Myometrial cell (primary cell): ENCODE data around the gene TANGO2. TPM values are rescaled to one million over a fixed set of nuclear protein-coding genes. Genes with fewer than 3 reads are reported as not detected.

Source experiments
- total RNA-seq: library from RNA; depleted of rRNA; stranded (reverse); fragments of >200 nt; gene quantifications from 2 replicates; pipeline ENCODE4 v1.2.3, GENCODE V29; 2015

TANGO2 gene, protein sequence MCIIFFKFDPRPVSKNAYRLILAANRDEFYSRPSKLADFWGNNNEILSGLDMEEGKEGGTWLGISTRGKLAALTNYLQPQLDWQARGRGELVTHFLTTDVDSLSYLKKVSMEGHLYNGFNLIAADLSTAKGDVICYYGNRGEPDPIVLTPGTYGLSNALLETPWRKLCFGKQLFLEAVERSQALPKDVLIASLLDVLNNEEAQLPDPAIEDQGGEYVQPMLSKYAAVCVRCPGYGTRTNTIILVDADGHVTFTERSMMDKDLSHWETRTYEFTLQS
- 21.3 and 36.0 TPM in 2 replicates for total RNA-seq

DNA sequence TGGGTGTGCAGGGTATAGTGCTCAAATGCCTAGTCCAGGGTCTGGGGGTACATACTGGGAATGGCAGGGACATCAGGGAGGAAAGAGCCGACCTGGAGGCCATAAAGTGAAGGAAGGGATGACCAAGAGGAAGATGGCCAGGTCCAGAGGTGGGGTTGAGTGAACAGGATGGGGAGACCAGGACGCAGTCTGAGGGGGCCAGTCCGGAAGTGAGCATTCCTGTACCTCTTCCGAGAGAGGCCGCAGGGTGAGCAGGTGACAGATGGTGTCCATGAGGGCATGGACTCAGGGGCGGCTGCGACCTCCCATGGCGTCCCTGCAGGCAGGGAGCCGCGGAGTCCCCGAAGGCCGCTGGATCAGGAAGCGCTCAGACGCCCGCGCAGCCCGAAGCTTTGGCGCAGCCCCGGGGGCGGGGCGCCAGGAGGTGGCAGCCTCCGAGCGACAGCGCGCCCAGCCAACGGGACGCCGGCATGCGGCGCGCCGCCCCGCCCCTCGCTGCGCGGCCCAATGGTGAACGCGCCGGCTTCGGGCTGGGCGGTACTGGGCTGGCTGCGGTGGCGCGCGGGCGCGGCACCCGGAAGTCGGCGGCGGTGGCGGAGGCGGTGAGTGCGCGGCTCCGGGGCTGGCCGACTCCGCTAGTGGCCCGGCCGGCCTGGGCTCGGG is at the start of gene TANGO2:
TSS of gene TANGO2 (plus strand) at position 578 of the 663 bp plus-strand sequence. CDS start 15,689 bp downstream, outside the sequence.

DNA sequence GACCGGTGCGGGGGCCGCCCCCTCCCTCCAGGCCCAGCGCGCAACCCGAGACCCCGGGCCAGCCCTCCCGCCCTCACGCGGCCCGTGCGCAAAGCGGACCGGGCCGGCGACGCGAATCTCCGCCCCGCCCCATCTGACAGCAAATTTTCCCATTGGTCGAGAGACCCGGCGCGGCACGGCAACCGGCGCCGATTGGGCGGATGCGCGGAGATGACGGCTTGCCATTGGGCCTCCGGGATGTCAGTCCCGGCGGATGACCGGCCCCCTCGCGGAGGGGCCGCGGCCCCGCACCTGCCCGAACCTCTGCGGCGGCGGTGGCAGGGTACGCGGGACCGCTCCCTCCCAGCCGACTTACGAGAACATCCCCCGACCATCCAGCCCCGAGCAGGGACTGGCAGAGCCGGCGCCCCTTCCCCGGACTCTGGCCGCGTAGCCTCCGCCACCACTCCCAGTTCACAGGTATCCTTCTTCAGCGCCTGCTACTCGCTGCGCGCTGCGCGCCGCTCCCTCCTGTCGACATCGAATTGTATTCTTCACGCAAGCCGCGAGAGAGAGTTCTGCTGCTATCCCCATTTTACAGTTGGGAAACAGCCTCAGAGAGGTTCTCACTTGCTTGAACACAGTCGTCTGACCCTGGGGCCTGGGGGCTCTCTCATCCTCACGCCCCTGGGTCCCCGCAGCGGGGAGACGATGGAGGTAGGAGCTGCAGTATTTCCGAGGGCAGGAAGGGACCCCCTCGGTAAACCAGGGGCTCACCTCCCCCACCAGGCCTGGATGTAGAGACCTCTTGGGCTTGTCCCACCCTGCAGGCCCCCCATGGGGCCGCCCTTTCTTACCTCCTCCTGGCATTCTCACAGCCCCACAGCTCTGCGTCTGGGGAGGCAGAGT is 3.9 kb upstream of the TANGO2 start, which contains the start of gene ARVCF:
TSS of gene ARVCF (minus strand) at position 90 of the 888 bp plus-strand sequence. CDS start 26,029 bp downstream, outside the sequence.

DNA sequence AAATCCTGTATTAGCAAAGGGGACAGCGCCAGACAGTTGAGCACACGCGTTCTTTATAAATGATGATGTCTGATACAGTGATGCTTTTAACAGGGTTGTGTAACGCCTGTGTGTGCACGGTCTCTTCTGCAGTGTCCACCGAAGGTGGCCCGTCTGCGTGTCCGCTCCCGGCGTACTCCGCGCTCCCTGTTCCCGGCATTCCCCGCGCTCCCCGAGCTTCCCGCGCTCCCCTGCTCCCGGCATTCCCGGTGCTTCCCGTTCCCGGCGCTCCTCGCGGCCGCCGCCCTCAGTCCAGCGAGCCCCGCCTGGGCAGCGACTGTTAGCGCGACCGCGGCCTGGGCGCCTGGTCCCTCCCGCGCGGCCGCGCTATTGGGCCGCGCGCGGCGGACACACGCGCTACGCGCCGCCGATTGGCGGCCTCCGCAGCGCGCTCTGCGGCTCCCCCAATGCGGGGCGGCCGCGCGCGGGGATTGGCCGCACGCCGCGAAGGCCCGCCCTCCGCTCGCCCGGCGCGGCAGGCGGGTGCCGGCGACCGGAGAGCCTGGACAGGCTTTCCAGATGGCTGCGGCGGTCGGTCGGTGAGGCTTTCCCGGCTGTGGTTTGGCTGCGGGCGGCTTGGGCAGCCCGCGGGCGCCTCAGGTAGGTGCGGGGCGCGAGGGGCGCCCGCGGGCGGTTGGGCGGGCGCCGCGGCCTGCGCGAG is 59.0 kb downstream of the TANGO2 start, which contains the start of gene DGCR8:
TSS of gene DGCR8 (plus strand) at position 497 of the 700 bp plus-strand sequence. CDS start 5,723 bp downstream, outside the sequence.

DNA sequence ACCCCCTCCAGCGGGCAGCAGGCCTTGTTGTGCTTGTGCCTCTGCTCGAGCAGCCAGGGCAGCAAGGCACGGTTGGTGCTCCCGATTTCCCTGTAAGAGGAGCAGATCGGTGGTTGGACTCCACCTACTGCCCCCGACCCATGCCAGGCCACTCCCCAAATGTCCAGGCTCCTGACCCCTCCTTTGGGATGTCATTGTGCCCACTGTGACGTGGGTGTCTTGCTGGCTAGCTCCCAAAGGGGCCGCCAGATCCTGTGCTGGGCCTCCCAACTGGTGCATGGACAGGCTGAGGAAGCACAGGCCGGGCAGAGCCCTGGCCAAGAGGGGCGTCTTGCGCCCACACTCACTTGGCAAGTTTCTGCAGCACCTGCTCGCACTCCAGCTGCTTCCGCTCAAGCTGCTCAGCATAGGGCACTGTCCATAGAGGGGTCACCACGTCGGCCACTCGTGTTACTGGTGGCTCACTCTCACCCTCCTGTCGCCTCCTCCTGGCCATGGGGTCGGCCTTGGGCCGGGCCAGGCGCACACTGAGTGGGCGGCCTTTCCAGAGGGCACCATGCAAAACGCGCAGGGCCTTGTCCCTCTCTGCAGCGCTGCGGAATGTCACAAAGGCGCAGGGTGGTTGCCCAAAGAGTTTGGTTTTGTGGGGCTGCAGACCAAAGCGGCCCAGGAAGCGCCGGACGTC is 94.9 kb downstream of the TANGO2 start, which contains the start of gene RANBP1:
TSS of gene RANBP1 (plus strand) at position 414 of the 685 bp plus-strand sequence. CDS start at position 495, 81 bp downstream.

Other genes starting within 250 kb of the TANGO2 start
- gene GNB1L, start 166.2 kb upstream of the TANGO2 start, total RNA-seq = 19.7 and 20.8 TPM in 2 replicates
- 11.8 and 16.1 TPM in 2 replicates for gene RTL10, start 166.2 kb upstream of the TANGO2 start, total RNA-seq
- gene COMT, start 79.3 kb upstream of the TANGO2 start, total RNA-seq = 315 and 400 TPM in 2 replicates
- 21.9 and 24.6 TPM in 2 replicates for gene TXNRD2, start 79.3 kb upstream of the TANGO2 start, total RNA-seq
- 1.7 and 4.4 TPM in 2 replicates for gene ARVCF, start 4.3 kb upstream of the TANGO2 start, total RNA-seq
- gene DGCR8, start 59.1 kb downstream of the TANGO2 start, total RNA-seq = 8.2 and 8.6 TPM in 2 replicates
- gene RANBP1, start 95.0 kb downstream of the TANGO2 start, total RNA-seq = 547 and 560 TPM in 2 replicates
- gene TRMT2A, start 96.1 kb downstream of the TANGO2 start, total RNA-seq = 29.1 and 39.7 TPM in 2 replicates
- gene ZDHHC8, start 110.7 kb downstream of the TANGO2 start, total RNA-seq = 12.8 and 19.6 TPM in 2 replicates
- gene CCDC188, start 129.9 kb downstream of the TANGO2 start, total RNA-seq = 1.4 TPM in 1 of 2 replicates, not detected in the other
- gene RTN4R, start 247.2 kb downstream of the TANGO2 start, total RNA-seq = 2.8 and 4.0 TPM in 2 replicates